Measurements from ENCODE around the gene DRAXIN.

Gene DRAXIN

DNA sequence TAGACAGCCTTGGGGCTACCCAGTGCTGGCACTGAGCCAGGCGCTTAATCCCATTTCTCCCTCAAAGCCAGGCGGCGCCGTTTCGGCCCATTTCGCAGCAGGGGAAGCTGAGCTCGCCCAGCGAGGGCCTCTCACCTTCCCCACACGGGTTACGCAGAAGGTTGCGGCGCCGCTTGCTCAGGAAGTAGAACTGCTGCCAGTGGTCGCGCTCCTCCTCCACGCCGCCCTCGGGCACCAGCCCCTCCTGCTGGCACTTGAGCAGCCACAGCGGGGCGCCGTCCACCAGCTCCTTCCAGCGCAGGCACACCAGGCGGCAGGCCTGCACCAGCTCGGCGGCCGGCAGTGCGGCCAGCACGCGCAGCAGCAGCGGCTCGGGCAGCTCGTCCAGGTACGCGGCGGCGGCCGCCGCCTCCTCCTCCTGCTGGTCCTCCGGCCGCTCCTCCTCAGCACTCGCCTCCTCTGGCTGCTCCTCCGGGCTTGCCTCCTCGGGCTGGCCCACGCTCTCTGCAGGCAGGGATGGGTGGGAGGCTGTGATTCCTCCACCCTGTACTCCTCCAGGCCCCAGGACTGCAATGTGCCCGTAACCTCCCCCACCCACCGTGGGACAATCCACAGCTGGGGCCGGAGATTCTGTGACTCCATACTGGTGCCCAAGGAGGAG lies 41.0 kb upstream of the DRAXIN start:
- H3K4me3 ChIP-seq (ENCODE audit: low read length), result peak overlapping the region; percentile 57
- peaks cover 15% of the 10 kb centered on the region for H3K4me1 ChIP-seq (ENCODE audit: low read length)
- no peaks in the 10 kb centered on the region for H3K36me3 ChIP-seq (replicated peaks; ENCODE audit: insufficient read depth, low read length)
- no peaks in the 10 kb centered on the region for H3K9me3 ChIP-seq (replicated peaks; ENCODE audit: insufficient read depth, low read length)
- peak; percentile 90 for TF ChIP-seq CTCF (IDR thresholded peaks at IDR 0.05; ENCODE audit: low read length)
- TF ChIP-seq EZH2phosphoT487 (IDR thresholded peaks at IDR 0.05; ENCODE audit: low read length), result no peak
- no peak for TF ChIP-seq EZH2 (optimal IDR thresholded peaks at IDR 0.05; ENCODE audit: low read depth, low read length)
- no peaks in the 10 kb centered on the region for H4K20me1 ChIP-seq (ENCODE audit: insufficient read depth, low read length)
- peak; percentile 91 for DNase-seq
- H2AFZ ChIP-seq (ENCODE audit: low read length), result peak overlapping the region; percentile 84
- H3K27me3 ChIP-seq (replicated peaks; ENCODE audit: insufficient read depth, low read length), result no peaks in the 10 kb centered on the region; the same call in 1 of the 2 replicates
- no peaks in the 10 kb centered on the region; the same call in 1 of the 2 replicates for H3F3A ChIP-seq (ENCODE audit: insufficient read depth, low read length)
- no peaks in the 10 kb centered on the region for H3K9me2 ChIP-seq (replicated peaks; ENCODE audit: insufficient read depth, low read length)
- peak overlapping the region; percentile 93 for H3K4me2 ChIP-seq (ENCODE audit: low read depth, low read length)
- peak overlapping the region; percentile 43; the same call in 1 of the 2 replicates for H3K9ac ChIP-seq (ENCODE audit: low read length)
- no peak overlapping the region for H3K27ac ChIP-seq (ENCODE audit: low read length)
- no peaks in the 10 kb centered on the region for H3K79me2 ChIP-seq (ENCODE audit: low read length)

- Histone ChIP-seq H4K20me1 (ENCODE audit: insufficient read depth, low read length) (no peaks in the 10 kb centered on the region), H3K79me2 (ENCODE audit: low read length) (no peaks in the 10 kb centered on the region), H3K4me2 (ENCODE audit: low read depth, low read length) (peak overlapping the region; percentile 93), H3K27ac (ENCODE audit: low read length) (no peak overlapping the region), H3K9ac (ENCODE audit: low read length) (peak overlapping the region; percentile 43; the same call in 1 of the 2 replicates), H3K4me1 (ENCODE audit: low read length) (peaks cover 15% of the 10 kb centered on the region), H2AFZ (ENCODE audit: low read length) (peak overlapping the region; percentile 84), H3K27me3 (replicated peaks; ENCODE audit: insufficient read depth, low read length) (no peaks in the 10 kb centered on the region; the same call in 1 of the 2 replicates), H3K4me3 (ENCODE audit: low read length) (peak overlapping the region; percentile 57), H3K9me2 (replicated peaks; ENCODE audit: insufficient read depth, low read length) (no peaks in the 10 kb centered on the region), H3K9me3 (replicated peaks; ENCODE audit: insufficient read depth, low read length) (no peaks in the 10 kb centered on the region), H3F3A (ENCODE audit: insufficient read depth, low read length) (no peaks in the 10 kb centered on the region; the same call in 1 of the 2 replicates), H3K36me3 (replicated peaks; ENCODE audit: insufficient read depth, low read length) (no peaks in the 10 kb centered on the region)
- TF ChIP-seq EZH2 (optimal IDR thresholded peaks at IDR 0.05; ENCODE audit: low read depth, low read length) (no peak), EZH2phosphoT487 (IDR thresholded peaks at IDR 0.05; ENCODE audit: low read length) (no peak), CTCF (IDR thresholded peaks at IDR 0.05; ENCODE audit: low read length) (no peak)
- DNase-seq, result no peak
Observed at GRCh38 chr1:11651017-11651416, 40.5 kb upstream of the DRAXIN start.

GRCh38 chr1:11652203-11652780 lies 39.2 kb upstream of the DRAXIN start:
- no peak for TF ChIP-seq CTCF (IDR thresholded peaks at IDR 0.05; ENCODE audit: low read length)
- no peak for TF ChIP-seq EZH2 (optimal IDR thresholded peaks at IDR 0.05; ENCODE audit: low read depth, low read length)
- no peak for TF ChIP-seq EZH2phosphoT487 (IDR thresholded peaks at IDR 0.05; ENCODE audit: low read length)

More at GRCh38 chr1:11652203-11652780, 39.2 kb upstream of the DRAXIN start:
- no peaks in the 10 kb centered on the region for H3K79me2 ChIP-seq (ENCODE audit: low read length)
- no peaks in the 10 kb centered on the region for H3K9me3 ChIP-seq (replicated peaks; ENCODE audit: insufficient read depth, low read length)
- H2AFZ ChIP-seq (ENCODE audit: low read length), result no peak overlapping the region
- no peak overlapping the region for H3K9ac ChIP-seq (ENCODE audit: low read length)
- H3K9me2 ChIP-seq (replicated peaks; ENCODE audit: insufficient read depth, low read length), result no peaks in the 10 kb centered on the region
- no peak overlapping the region for H3K27ac ChIP-seq (ENCODE audit: low read length)
- H3K4me3 ChIP-seq (ENCODE audit: low read length), result no peak overlapping the region
- H3F3A ChIP-seq (ENCODE audit: insufficient read depth, low read length), result no peaks in the 10 kb centered on the region; the same call in 1 of the 2 replicates
- H4K20me1 ChIP-seq (ENCODE audit: insufficient read depth, low read length), result no peaks in the 10 kb centered on the region
- DNase-seq, result no peak
- H3K4me2 ChIP-seq (ENCODE audit: low read depth, low read length), result no peak overlapping the region
- H3K4me1 ChIP-seq (ENCODE audit: low read length), result peaks cover 15% of the 10 kb centered on the region
- no peaks in the 10 kb centered on the region; the same call in 1 of the 2 replicates for H3K27me3 ChIP-seq (replicated peaks; ENCODE audit: insufficient read depth, low read length)
- no peaks in the 10 kb centered on the region for H3K36me3 ChIP-seq (replicated peaks; ENCODE audit: insufficient read depth, low read length)

Measured in MM.1S (cell line).